ENCODE measurements around the gene PAN3. TPM values are rescaled to one million over a fixed set of nuclear protein-coding genes. Genes with fewer than 3 reads are reported as not detected.

Gene PAN3
- total RNA-seq, 1 donor from 2014 or later = 61.3 TPM

- DNase-seq (ENCODE audit: low spot score in 2 of 2, unreplicated experiment in 2 of 2) = no peak
- H3K36me3 Mint-ChIP-seq = peaks cover 20% of the 10 kb centered on the region
Observed at GRCh38 chr13:28271056-28271840, 132.9 kb downstream of the PAN3 start.

GRCh38 chr13:28273919-28274318 is 135.6 kb downstream of the PAN3 start:
- no peak for TF ChIP-seq CTCF (IDR thresholded peaks at IDR 0.05; ENCODE audit: unreplicated experiment)
- Mint-ChIP-seq H3K4me1 (no peaks in the 10 kb centered on the region), H3K36me3 (peaks cover 14% of the 10 kb centered on the region), H3K4me3 (no peak overlapping the region), H3K9me3 (no peaks in the 10 kb centered on the region), H3K27me3 (ENCODE audit: low read depth) (no peaks in the 10 kb centered on the region), H3K27ac (no peak overlapping the region)
- DNase-seq (ENCODE audit: low spot score in 2 of 2, unreplicated experiment in 2 of 2) = no peak

More at GRCh38 chr13:28271056-28271840, 132.9 kb downstream of the PAN3 start:
- Mint-ChIP-seq H3K4me3 (no peak overlapping the region), H3K27ac (no peak overlapping the region), H3K4me1 (no peaks in the 10 kb centered on the region), H3K9me3 (no peaks in the 10 kb centered on the region), H3K27me3 (ENCODE audit: low read depth) (no peaks in the 10 kb centered on the region)
- no peak for TF ChIP-seq CTCF (IDR thresholded peaks at IDR 0.05; ENCODE audit: unreplicated experiment)

- H3K9me3 Mint-ChIP-seq = no peaks in the 10 kb centered on the region
- no peak overlapping the region for H3K4me3 Mint-ChIP-seq
- DNase-seq (ENCODE audit: low spot score in 2 of 2, unreplicated experiment in 2 of 2) = no peak
- no peak overlapping the region for H3K27ac Mint-ChIP-seq
- TF ChIP-seq CTCF (IDR thresholded peaks at IDR 0.05; ENCODE audit: unreplicated experiment) = no peak
- H3K27me3 Mint-ChIP-seq (ENCODE audit: low read depth) = no peaks in the 10 kb centered on the region
- peaks cover 35% of the 10 kb centered on the region for H3K36me3 Mint-ChIP-seq
- no peaks in the 10 kb centered on the region for H3K4me1 Mint-ChIP-seq
Observed at GRCh38 chr13:28282451-28282850, 144.1 kb downstream of the PAN3 start.

- no peak for DNase-seq (ENCODE audit: low spot score in 2 of 2, unreplicated experiment in 2 of 2)
- no peak for TF ChIP-seq CTCF (IDR thresholded peaks at IDR 0.05; ENCODE audit: unreplicated experiment)
- no peak overlapping the region for H3K27ac Mint-ChIP-seq
- H3K36me3 Mint-ChIP-seq = peaks cover 38% of the 10 kb centered on the region
- no peaks in the 10 kb centered on the region for H3K27me3 Mint-ChIP-seq (ENCODE audit: low read depth)
- H3K4me1 Mint-ChIP-seq = no peaks in the 10 kb centered on the region
- no peaks in the 10 kb centered on the region for H3K9me3 Mint-ChIP-seq
- no peak overlapping the region for H3K4me3 Mint-ChIP-seq
Observed at GRCh38 chr13:28283600-28283999, 145.3 kb downstream of the PAN3 start.

- H3K27me3 Mint-ChIP-seq (ENCODE audit: low read depth) = no peaks in the 10 kb centered on the region
- TF ChIP-seq CTCF (IDR thresholded peaks at IDR 0.05; ENCODE audit: unreplicated experiment) = no peak
- H3K27ac Mint-ChIP-seq = no peak overlapping the region
- no peaks in the 10 kb centered on the region for H3K9me3 Mint-ChIP-seq
- H3K4me3 Mint-ChIP-seq = no peak overlapping the region
- DNase-seq (ENCODE audit: low spot score in 2 of 2, unreplicated experiment in 2 of 2) = no peak
- H3K36me3 Mint-ChIP-seq = peaks cover 26% of the 10 kb centered on the region
- H3K4me1 Mint-ChIP-seq = no peaks in the 10 kb centered on the region
Observed at GRCh38 chr13:28286263-28286662, 147.9 kb downstream of the PAN3 start.
